Neural progenitor cell (in vitro differentiated cells): ENCODE data around the gene ESYT3.

Source experiments
- EZH2 ChIP-seq: fragments of 200-600 bp; sonication (generic); IDR thresholded peaks from 2 replicates; pipeline ENCODE4 v1.6.1; 2017; ENCODE audit warnings: antibody characterized with exemption, mild to moderate bottlenecking, moderate library complexity
- TF ChIP-seq, protein P1 (sequence below): fragments of 200-600 bp; sonication (generic); IDR thresholded peaks from 2 replicates; pipeline ENCODE4 v1.5.1; 2017; ENCODE audit warnings: antibody characterized with exemption, mild to moderate bottlenecking

DNA sequence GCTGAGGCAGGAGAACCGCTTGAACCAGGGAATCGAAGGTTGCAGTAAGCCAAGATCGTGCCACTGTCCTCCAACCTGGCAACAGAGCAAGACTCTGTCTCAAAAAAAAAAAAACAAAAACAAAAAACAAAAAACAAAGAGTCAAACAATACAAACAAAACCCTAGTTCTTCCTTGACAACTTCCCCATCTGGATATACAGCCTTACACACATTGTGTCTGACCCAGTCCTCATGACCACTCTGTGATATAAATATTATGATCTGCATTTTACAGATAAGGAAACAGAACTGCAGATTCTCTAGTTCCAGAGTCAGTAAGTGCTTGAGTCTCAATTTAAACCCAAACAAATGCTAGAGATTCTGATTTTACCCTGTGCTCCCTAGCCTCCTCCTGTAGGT is 4.8 kb upstream of the ESYT3 start:
- TF ChIP-seq, protein P1, sequence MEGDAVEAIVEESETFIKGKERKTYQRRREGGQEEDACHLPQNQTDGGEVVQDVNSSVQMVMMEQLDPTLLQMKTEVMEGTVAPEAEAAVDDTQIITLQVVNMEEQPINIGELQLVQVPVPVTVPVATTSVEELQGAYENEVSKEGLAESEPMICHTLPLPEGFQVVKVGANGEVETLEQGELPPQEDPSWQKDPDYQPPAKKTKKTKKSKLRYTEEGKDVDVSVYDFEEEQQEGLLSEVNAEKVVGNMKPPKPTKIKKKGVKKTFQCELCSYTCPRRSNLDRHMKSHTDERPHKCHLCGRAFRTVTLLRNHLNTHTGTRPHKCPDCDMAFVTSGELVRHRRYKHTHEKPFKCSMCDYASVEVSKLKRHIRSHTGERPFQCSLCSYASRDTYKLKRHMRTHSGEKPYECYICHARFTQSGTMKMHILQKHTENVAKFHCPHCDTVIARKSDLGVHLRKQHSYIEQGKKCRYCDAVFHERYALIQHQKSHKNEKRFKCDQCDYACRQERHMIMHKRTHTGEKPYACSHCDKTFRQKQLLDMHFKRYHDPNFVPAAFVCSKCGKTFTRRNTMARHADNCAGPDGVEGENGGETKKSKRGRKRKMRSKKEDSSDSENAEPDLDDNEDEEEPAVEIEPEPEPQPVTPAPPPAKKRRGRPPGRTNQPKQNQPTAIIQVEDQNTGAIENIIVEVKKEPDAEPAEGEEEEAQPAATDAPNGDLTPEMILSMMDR: no peak
- no peak for TF ChIP-seq EZH2
